WTC11 (cell line): ENCODE data around the gene RELB. TPM values are rescaled to one million over a fixed set of nuclear protein-coding genes. Genes with fewer than 3 reads are reported as not detected.

Experiments
- ATAC-seq: fragments of 200-7000 bp; cut with Tn5 transposase; 2 replicates; pipeline ENCODE4 v1.10.0; 2021; ENCODE audit warnings: mild to moderate bottlenecking, moderate library complexity
- CTCF ChIA-PET: fragments of 300-600 bp; sonication (Branson Sonifier 250); formaldehyde crosslinking; loops from one replicate; lab custom pipeline; 2021; ENCODE audit warnings: antibody characterized with exemption; lab: Charles Lee
- POLR2A ChIA-PET: fragments of 350-600 bp; sonication (Branson Sonifier 250); formaldehyde crosslinking; loops from one replicate; lab custom pipeline; 2021; ENCODE audit warnings: antibody characterized with exemption; lab: Charles Lee
- DNase-seq: peaks from one replicate; pipeline ENCODE4 v3.0.0; 2021; ENCODE audit warnings: low spot score
- H3K27ac Mint-ChIP-seq: 2 replicates; pipeline ENCODE4 v1.8.0; 2021; ENCODE audit warnings: mixed read lengths
- H3K27me3 Mint-ChIP-seq: 2 replicates; pipeline ENCODE4 v1.8.0; 2021; ENCODE audit warnings: low read depth, mild to moderate bottlenecking, moderate library complexity, mixed read lengths
- H3K36me3 Mint-ChIP-seq: 2 replicates; pipeline ENCODE4 v1.8.0; 2021; ENCODE audit warnings: mixed read lengths
- H3K4me1 Mint-ChIP-seq: 2 replicates; pipeline ENCODE4 v1.8.0; 2022; ENCODE audit warnings: mixed read lengths
- H3K4me3 Mint-ChIP-seq: 2 replicates; pipeline ENCODE4 v1.8.0; 2021; ENCODE audit warnings: mild to moderate bottlenecking, moderate library complexity, mixed read lengths
- H3K9me3 Mint-ChIP-seq: 2 replicates; pipeline ENCODE4 v1.8.0; 2021; ENCODE audit warnings: mixed read lengths
- CREB1 ChIP-seq: sonication (generic); formaldehyde crosslinking; IDR thresholded peaks from 2 replicates; pipeline ENCODE4 v1.8.0; 2023; ENCODE audit warnings: mild to moderate bottlenecking, missing genetic modification reagents
- CREM ChIP-seq: sonication (generic); formaldehyde crosslinking; IDR thresholded peaks from 2 replicates; pipeline ENCODE4 v1.8.1; 2022; ENCODE audit warnings: mild to moderate bottlenecking, missing genetic modification reagents, moderate library complexity
- ETV6 ChIP-seq: sonication (generic); formaldehyde crosslinking; IDR thresholded peaks from 2 replicates; pipeline ENCODE4 v1.8.1; 2022; ENCODE audit warnings: mild to moderate bottlenecking, missing genetic modification reagents
- FOXP1 ChIP-seq: sonication (generic); formaldehyde crosslinking; IDR thresholded peaks from 2 replicates; pipeline ENCODE4 v1.8.0; 2022; ENCODE audit warnings: missing genetic modification reagents, mild to moderate bottlenecking, moderate library complexity, borderline replicate concordance
- MLX ChIP-seq: sonication (generic); formaldehyde crosslinking; IDR thresholded peaks from 2 replicates; pipeline ENCODE4 v1.8.1; 2023; ENCODE audit warnings: mild to moderate bottlenecking, missing genetic modification reagents, moderate library complexity
- MYBL2 ChIP-seq: sonication (generic); formaldehyde crosslinking; IDR thresholded peaks from 2 replicates; pipeline ENCODE4 v1.8.1; 2023; ENCODE audit warnings: mild to moderate bottlenecking, moderate library complexity, missing genetic modification reagents
- NR1H2 ChIP-seq: sonication (generic); formaldehyde crosslinking; IDR thresholded peaks from 2 replicates; pipeline ENCODE4 v1.9.0; 2021; ENCODE audit warnings: mild to moderate bottlenecking, moderate library complexity, missing genetic modification reagents
- NR3C1 ChIP-seq: sonication (generic); formaldehyde crosslinking; conservative IDR thresholded peaks from 2 replicates; pipeline ENCODE4 v1.8.1; 2023; ENCODE audit warnings: low read depth, mild to moderate bottlenecking, missing genetic modification reagents
- OVOL2 ChIP-seq: fragments of 250-450 bp; sonication (Bioruptor Pico); IDR thresholded peaks from 2 replicates; pipeline ENCODE4 v1.9.0; 2021; ENCODE audit warnings: mild to moderate bottlenecking, borderline replicate concordance
- PRRX2 ChIP-seq: fragments of 250-450 bp; sonication (Bioruptor Pico); IDR thresholded peaks from 2 replicates; pipeline ENCODE4 v1.8.0; 2021; ENCODE audit warnings: mild to moderate bottlenecking
- SMAD3 ChIP-seq: sonication (generic); formaldehyde crosslinking; IDR thresholded peaks from 2 replicates; pipeline ENCODE4 v1.8.0; 2022; ENCODE audit warnings: missing genetic modification reagents, mild to moderate bottlenecking, borderline replicate concordance
- SOX15 ChIP-seq: fragments of 250-450 bp; sonication (Bioruptor Pico); IDR thresholded peaks from 2 replicates; pipeline ENCODE4 v1.9.0; 2021; ENCODE audit warnings: mild to moderate bottlenecking
- TEAD1 ChIP-seq: sonication (generic); formaldehyde crosslinking; IDR thresholded peaks from 2 replicates; pipeline ENCODE4 v1.8.0; 2022; ENCODE audit warnings: mild to moderate bottlenecking, missing genetic modification reagents
- ZBTB21 ChIP-seq: sonication (generic); formaldehyde crosslinking; IDR thresholded peaks from 2 replicates; pipeline ENCODE4 v1.8.1; 2023; ENCODE audit warnings: mild to moderate bottlenecking, missing genetic modification reagents, borderline replicate concordance
- ZNF138 ChIP-seq: sonication (generic); formaldehyde crosslinking; conservative IDR thresholded peaks from 2 replicates; pipeline ENCODE4 v1.8.1; 2022; ENCODE audit warnings: mild to moderate bottlenecking, moderate library complexity, missing genetic modification reagents
- ZNF317 ChIP-seq: sonication (generic); formaldehyde crosslinking; IDR thresholded peaks from 2 replicates; pipeline ENCODE4 v1.8.1; 2023; ENCODE audit warnings: low read depth, mild to moderate bottlenecking, moderate library complexity, missing genetic modification reagents, borderline replicate concordance
- ZNF423 ChIP-seq: fragments of 250-450 bp; sonication (Bioruptor Pico); IDR thresholded peaks from 2 replicates; pipeline ENCODE4 v2.1.2; 2022; ENCODE audit warnings: mild to moderate bottlenecking, moderate library complexity
- ZNF671 ChIP-seq: fragments of 250-450 bp; sonication (Bioruptor Pico); IDR thresholded peaks from 2 replicates; pipeline ENCODE4 v1.8.0; 2021; ENCODE audit warnings: mild to moderate bottlenecking
- total RNA-seq: library from RNA; stranded (reverse); gene quantifications from 3 replicates; pipeline ENCODE4 v1.2.3, GENCODE V29; 2021
- TF ChIP-seq, protein P1 (sequence below): fragments of 250-450 bp; sonication (Bioruptor Pico); IDR thresholded peaks from 2 replicates; pipeline ENCODE4 v1.9.0; 2021; ENCODE audit warnings: mild to moderate bottlenecking
- TF ChIP-seq, protein P2 (sequence below): sonication (generic); formaldehyde crosslinking; IDR thresholded peaks from 2 replicates; pipeline ENCODE4 v1.8.0; 2023; ENCODE audit warnings: missing genetic modification reagents
- TF ChIP-seq, protein P3 (sequence below): sonication (generic); formaldehyde crosslinking; IDR thresholded peaks from 2 replicates; pipeline ENCODE4 v1.8.0; 2022; ENCODE audit warnings: mild to moderate bottlenecking, missing genetic modification reagents
- TF ChIP-seq, protein P4 (sequence below): sonication (generic); formaldehyde crosslinking; conservative IDR thresholded peaks from 2 replicates; pipeline ENCODE4 v1.8.1; 2022; ENCODE audit warnings: mild to moderate bottlenecking, missing genetic modification reagents

Gene RELB
- total RNA-seq, 1 experiment from 2014 or later: 8.9 TPM

- Mint-ChIP-seq H3K4me1 (peaks cover 37% of the 10 kb centered on the region), H3K27me3 (no peaks in the 10 kb centered on the region), H3K4me3 (peak overlapping the region; percentile 40), H3K9me3 (no peaks in the 10 kb centered on the region), H3K36me3 (peaks cover 25% of the 10 kb centered on the region), H3K27ac (peak overlapping the region; percentile 88)
- ChIA-PET CTCF (no interaction called here), POLR2A (no interaction called here)
- DNase-seq (no peak), ATAC-seq (no peak)
- TF ChIP-seq ZNF671 (CRISPR knock-in tag) (no peak), SOX15 (CRISPR knock-in tag) (no peak), OVOL2 (CRISPR knock-in tag) (no peak), MYBL2 (CRISPR knock-in tag) (no peak), ETV6 (CRISPR knock-in tag) (no peak), CREB1 (CRISPR knock-in tag) (no peak), SMAD3 (CRISPR knock-in tag) (no peak)
- TF ChIP-seq, protein P1, sequence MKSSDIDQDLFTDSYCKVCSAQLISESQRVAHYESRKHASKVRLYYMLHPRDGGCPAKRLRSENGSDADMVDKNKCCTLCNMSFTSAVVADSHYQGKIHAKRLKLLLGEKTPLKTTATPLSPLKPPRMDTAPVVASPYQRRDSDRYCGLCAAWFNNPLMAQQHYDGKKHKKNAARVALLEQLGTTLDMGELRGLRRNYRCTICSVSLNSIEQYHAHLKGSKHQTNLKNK (CRISPR knock-in tag): no peak
- TF ChIP-seq, protein P2, sequence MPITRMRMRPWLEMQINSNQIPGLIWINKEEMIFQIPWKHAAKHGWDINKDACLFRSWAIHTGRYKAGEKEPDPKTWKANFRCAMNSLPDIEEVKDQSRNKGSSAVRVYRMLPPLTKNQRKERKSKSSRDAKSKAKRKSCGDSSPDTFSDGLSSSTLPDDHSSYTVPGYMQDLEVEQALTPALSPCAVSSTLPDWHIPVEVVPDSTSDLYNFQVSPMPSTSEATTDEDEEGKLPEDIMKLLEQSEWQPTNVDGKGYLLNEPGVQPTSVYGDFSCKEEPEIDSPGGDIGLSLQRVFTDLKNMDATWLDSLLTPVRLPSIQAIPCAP (CRISPR knock-in tag): no peak
- TF ChIP-seq, protein P3, sequence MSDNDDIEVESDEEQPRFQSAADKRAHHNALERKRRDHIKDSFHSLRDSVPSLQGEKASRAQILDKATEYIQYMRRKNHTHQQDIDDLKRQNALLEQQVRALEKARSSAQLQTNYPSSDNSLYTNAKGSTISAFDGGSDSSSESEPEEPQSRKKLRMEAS (CRISPR knock-in tag): no peak
Observed at GRCh38 chr19:45082170-45082569, 80.9 kb downstream of the RELB start.

DNA sequence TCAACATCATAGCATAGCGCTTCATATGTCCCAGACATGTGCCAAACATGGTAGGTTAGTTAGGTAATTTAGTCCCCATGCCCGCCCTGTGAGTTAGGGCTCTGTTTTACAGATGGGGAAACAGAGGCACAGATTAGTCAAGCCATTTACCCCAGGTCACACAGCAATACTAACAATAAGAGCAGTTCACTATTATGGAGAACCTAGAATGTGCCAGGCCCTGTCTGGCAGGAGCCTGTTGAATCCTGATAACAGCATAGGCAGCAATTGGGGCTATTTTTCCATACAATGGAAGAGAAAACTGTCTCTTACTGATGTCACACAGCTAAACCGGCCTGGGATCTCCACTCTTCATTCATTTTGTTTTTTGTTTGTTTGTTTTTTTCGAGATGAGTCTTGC, 85.2 kb downstream of the RELB start:
- ATAC-seq (no peak), DNase-seq (no peak)
- no peak for TF ChIP-seq ZBTB21 (CRISPR knock-in tag)
- TF ChIP-seq TEAD1 (CRISPR knock-in tag): no peak
- TF ChIP-seq, protein P4, sequence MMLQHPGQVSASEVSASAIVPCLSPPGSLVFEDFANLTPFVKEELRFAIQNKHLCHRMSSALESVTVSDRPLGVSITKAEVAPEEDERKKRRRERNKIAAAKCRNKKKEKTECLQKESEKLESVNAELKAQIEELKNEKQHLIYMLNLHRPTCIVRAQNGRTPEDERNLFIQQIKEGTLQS (CRISPR knock-in tag): no peak
- TF ChIP-seq FOXP1: no peak
- TF ChIP-seq ZNF317: no peak
- TF ChIP-seq PRRX2 (CRISPR knock-in tag): no peak
- TF ChIP-seq NR1H2 (CRISPR knock-in tag): no peak
- TF ChIP-seq, protein P1 (CRISPR knock-in tag): no peak
- Mint-ChIP-seq H3K27ac (no peak overlapping the region; the same call in 1 of the 2 replicates), H3K27me3 (no peaks in the 10 kb centered on the region), H3K36me3 (peaks cover 35% of the 10 kb centered on the region), H3K4me3 (no peak overlapping the region), H3K9me3 (no peaks in the 10 kb centered on the region), H3K4me1 (peaks cover 28% of the 10 kb centered on the region)
- ChIA-PET CTCF (no interaction called here), POLR2A (no interaction called here)

- Mint-ChIP-seq H3K9me3 (no peaks in the 10 kb centered on the region), H3K27ac (peak overlapping the region; percentile 82), H3K36me3 (peaks cover 25% of the 10 kb centered on the region), H3K4me1 (peaks cover 19% of the 10 kb centered on the region), H3K27me3 (no peaks in the 10 kb centered on the region), H3K4me3 (no peak overlapping the region)
- no peak for ATAC-seq
- ChIA-PET POLR2A (no interaction called here), CTCF (interaction anchor here (1.4 kb wide), 1 partner anchor 28 kb away, joined by 3 read pairs; no protein-coding TSS in a partner anchor)
- TF ChIP-seq CREM (CRISPR knock-in tag) (no peak), ZNF138 (CRISPR knock-in tag) (no peak), MLX (CRISPR knock-in tag) (no peak), NR3C1 (CRISPR knock-in tag) (no peak), ZNF423 (no peak)
- TF ChIP-seq, protein P2 (CRISPR knock-in tag): no peak
- DNase-seq: no peak
Observed at GRCh38 chr19:45087531-45087930, 86.3 kb downstream of the RELB start.

Other genes with a start within 250 kb of the RELB start
- gene CBLC, start 223.6 kb upstream of the RELB start, total RNA-seq: 20.5 to 29.5 TPM (median 27.8 TPM) in 3 replicates
- 73.1 to 89.5 TPM (median 80.0 TPM) in 3 replicates for gene BCAM, start 192.4 kb upstream of the RELB start, total RNA-seq
- 164 to 170 TPM (median 168 TPM) in 3 replicates for gene NECTIN2, start 155.2 kb upstream of the RELB start, total RNA-seq
- 166 to 221 TPM (median 181 TPM) in 3 replicates for gene TOMM40, start 110.2 kb upstream of the RELB start, total RNA-seq
- gene APOE, start 95.7 kb upstream of the RELB start, total RNA-seq: 815 to 837 TPM (median 824 TPM) in 3 replicates
- 76.2 to 101 TPM (median 86.5 TPM) in 3 replicates for gene APOC1, start 86.9 kb upstream of the RELB start, total RNA-seq
- gene APOC4, start 59.2 kb upstream of the RELB start, total RNA-seq: not detected in 3 replicates
- gene APOC2, start 55.4 kb upstream of the RELB start, total RNA-seq: 0.66 to 0.81 TPM in 2 of 3 replicates, not detected in the other
- 75.9 to 85.6 TPM (median 76.4 TPM) in 3 replicates for gene CLPTM1, start 46.1 kb upstream of the RELB start, total RNA-seq
- gene CLASRP, start 37.6 kb downstream of the RELB start, total RNA-seq: 85.0 to 88.9 TPM (median 88.0 TPM) in 3 replicates
- gene ZNF296, start 75.0 kb downstream of the RELB start, total RNA-seq: 13.4 to 14.8 TPM (median 13.8 TPM) in 3 replicates
- gene GEMIN7, start 77.8 kb downstream of the RELB start, total RNA-seq: 55.0 to 60.3 TPM (median 55.3 TPM) in 3 replicates
- 34.5 to 35.9 TPM (median 35.4 TPM) in 3 replicates for gene PPP1R37, start 91.7 kb downstream of the RELB start, total RNA-seq
- gene NKPD1, start 159.5 kb downstream of the RELB start, total RNA-seq: 0.57 to 1.1 TPM (median 0.76 TPM) in 3 replicates
- gene TRAPPC6A, start 176.8 kb downstream of the RELB start, total RNA-seq: 59.7 to 75.8 TPM (median 67.1 TPM) in 3 replicates
- 9.0 to 10.8 TPM (median 10.0 TPM) in 3 replicates for gene BLOC1S3, start 177.3 kb downstream of the RELB start, total RNA-seq
- 2.7 to 3.5 TPM (median 3.1 TPM) in 3 replicates for gene EXOC3L2, start 243.9 kb downstream of the RELB start, total RNA-seq
- gene MARK4, start 249.8 kb downstream of the RELB start, total RNA-seq: 58.5 to 60.8 TPM (median 58.6 TPM) in 3 replicates